Measurements from ENCODE around the gene TJP3.
A peak's percentile ranks its signal among the peaks of the same experiment; 100 is the strongest.

Gene TJP3

DNA sequence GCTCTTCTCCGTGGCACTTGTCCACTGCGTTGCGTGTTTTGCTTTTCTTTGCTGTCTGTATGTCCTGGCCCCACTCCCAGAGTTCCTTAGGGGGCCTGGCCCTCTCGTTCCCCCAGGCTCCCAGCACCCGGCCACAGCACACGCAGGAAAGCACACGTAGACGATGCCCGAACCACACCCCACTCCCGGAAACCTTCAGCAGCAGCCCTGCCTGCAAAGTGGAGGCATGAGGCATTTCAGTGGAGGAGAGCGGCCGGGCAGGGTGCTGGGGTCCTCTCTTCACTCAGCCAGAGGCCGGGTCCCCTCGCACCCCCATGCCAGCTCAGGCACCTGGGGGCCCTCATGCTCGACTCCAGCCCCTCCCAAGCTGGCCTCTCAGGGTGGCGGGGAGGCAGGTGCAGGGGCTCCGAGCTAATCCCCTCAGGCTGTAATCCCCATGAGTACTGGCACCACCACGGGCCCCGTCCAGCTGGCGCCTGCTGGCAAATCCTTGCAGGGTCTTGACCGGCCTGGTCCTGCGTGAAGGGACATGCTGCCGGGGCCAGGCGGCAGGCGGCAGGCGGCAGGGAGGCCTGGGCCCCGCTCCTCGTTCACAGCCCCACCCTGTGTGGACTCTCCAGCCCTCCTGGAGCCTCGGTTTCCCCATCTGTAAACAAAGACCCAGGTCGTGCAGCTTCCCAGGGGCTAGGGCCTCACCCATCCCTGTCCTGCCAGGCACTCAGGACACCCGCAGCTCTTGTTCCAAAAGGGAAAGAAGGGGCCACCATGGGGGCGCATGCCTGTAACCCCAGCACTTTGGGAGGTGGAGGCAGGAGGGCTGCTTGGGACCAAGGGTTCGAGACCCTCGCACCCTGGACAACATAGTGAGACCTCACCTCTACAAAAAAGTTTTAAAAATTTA, 14.9 kb upstream of the TJP3 start:
- no peak overlapping the region for H3K4me3 Mint-ChIP-seq

DNA sequence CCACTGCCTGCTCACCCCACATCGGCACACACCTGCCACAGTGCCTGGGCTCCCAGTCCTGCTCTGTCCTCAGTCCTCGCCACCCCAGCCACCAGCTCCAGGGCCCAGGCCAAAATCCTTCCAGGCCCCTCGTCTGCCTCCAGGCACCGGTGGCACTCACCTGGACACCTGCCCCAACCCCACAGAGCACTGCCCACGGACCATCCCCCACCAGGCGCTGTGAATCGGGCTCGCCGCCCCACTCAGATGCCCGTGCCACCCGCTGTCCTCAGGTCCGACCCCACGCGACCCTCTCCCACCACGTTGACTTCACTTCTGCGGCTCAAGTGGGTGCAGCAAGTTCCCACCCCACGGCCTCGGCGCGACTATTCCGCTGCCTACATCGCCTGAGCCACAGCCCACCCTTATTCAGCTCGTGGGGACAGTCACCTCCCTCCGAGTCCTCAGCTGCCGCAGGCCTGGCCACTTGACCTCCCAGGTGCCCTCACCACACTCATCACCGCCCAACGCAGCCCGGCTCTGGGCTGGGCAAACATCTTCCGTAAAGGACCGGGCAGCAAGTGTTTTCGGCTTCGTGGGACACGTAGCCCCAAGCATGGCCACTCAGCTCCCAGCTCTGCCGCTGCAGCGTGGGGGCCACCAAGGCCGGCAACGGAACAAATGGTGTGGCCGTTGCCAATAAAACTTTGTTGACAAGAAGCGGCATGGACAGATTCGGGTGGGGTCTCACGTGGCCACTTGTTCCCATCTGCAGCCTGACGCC, 13.6 kb upstream of the TJP3 start:
- Mint-ChIP-seq H3K27me3 (no peaks in the 10 kb centered on the region), H3K9me3 (ENCODE audit: low read depth) (no peaks in the 10 kb centered on the region)

More for the DNA sequence above, 14.9 kb upstream of the TJP3 start:
- H3K27me3 Mint-ChIP-seq, result no peaks in the 10 kb centered on the region
- peaks cover 31% of the 10 kb centered on the region for H3K4me1 Mint-ChIP-seq (ENCODE audit: low read depth)
- no peak overlapping the region for H3K27ac Mint-ChIP-seq
- H3K9me3 Mint-ChIP-seq (ENCODE audit: low read depth), result no peaks in the 10 kb centered on the region
- H3K36me3 Mint-ChIP-seq, result no peaks in the 10 kb centered on the region

DNA sequence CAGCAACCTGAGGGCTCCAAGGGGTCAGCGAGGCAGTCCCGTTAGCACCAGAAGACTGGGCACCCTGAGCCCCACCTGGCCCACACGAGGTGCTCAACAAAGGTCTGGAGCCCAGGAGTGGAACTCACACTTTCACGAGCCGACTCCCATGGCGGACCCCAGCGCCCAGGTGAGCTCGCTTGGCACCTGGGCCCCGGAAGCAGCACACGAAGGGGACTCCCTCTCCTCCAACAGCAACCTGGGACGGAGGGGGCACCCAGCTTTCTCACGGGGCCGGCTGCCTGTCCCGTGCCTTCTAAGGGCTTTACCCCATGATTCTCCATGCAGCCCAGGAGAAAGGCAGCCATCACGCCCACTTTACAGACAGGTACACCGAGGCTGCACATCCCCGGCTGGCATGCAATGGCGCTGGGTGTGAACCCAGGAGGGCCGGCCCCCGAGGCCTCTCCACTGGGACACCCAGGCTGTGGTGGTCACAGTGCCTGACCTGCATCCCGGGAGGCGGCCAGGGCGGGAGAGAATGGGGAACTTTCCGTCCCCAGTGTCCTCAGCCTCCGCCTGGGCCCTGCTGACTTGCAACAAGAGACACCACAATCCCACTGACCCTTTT, 13.0 kb upstream of the TJP3 start:
- Mint-ChIP-seq H3K27ac (no peak overlapping the region), H3K36me3 (no peaks in the 10 kb centered on the region), H3K4me3 (no peak overlapping the region), H3K27me3 (no peaks in the 10 kb centered on the region), H3K4me1 (ENCODE audit: low read depth) (peaks cover 28% of the 10 kb centered on the region), H3K9me3 (ENCODE audit: low read depth) (no peaks in the 10 kb centered on the region)

More for the DNA sequence above, 13.6 kb upstream of the TJP3 start:
- H3K27ac Mint-ChIP-seq, result no peak overlapping the region
- H3K36me3 Mint-ChIP-seq, result no peaks in the 10 kb centered on the region
- peaks cover 34% of the 10 kb centered on the region for H3K4me1 Mint-ChIP-seq (ENCODE audit: low read depth)
- no peak overlapping the region for H3K4me3 Mint-ChIP-seq

DNA sequence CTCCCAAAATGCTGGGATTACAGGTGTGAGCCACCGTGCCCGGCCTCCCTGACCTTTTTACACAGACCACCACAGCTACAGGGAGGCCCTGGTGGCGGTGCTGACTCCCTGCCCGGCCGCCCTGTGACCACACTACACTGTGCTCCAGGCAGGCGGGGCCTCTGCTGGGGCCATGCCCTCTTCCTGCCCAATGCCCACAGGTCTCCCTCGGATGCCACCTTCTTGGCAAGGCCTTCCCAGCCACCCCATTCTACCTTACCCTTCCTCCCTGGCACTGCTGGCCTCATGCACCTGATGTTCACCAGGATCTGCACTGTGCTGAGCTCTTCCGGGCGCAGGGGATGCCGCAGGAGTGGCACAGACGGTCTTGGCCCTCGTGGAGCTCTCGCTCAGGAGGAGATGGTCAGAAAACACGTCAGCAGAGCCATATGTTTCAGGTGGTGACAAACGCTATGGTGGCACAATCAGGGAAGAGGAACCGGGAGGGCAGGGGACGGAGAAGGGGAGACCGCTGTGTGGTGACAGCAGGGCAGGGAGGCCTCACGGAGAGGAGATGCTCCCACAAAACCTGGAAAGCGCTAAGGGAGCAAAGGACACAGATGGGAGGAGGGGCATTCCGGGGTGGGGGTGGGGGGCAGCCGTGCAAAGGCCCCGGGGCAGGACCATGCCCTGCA, 12.1 kb upstream of the TJP3 start:
- Mint-ChIP-seq H3K27me3 (no peaks in the 10 kb centered on the region), H3K9me3 (ENCODE audit: low read depth) (no peaks in the 10 kb centered on the region), H3K27ac (no peak overlapping the region), H3K4me1 (ENCODE audit: low read depth) (peaks cover 26% of the 10 kb centered on the region), H3K36me3 (no peaks in the 10 kb centered on the region), H3K4me3 (no peak overlapping the region)

DNA sequence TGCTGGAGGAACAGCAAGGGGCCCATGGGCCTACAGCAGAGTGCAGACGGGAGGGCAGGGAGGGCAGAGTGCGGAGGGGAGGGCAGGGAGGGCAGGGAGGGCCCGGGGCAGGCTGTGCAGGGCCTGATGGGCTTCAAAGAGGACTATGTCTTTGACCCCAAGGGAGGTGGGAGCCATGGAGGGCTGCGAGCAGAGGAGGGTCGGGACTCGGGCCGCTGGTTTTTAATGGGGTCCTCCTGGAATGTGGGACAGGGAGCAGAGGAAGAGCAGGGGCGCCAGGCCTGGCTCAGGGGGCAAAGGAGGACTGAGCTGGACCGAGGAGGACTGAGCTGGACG, 11.6 kb upstream of the TJP3 start:
- Mint-ChIP-seq H3K36me3 (no peaks in the 10 kb centered on the region), H3K27ac (no peak overlapping the region), H3K4me1 (ENCODE audit: low read depth) (peaks cover 21% of the 10 kb centered on the region), H3K9me3 (ENCODE audit: low read depth) (no peaks in the 10 kb centered on the region), H3K27me3 (no peaks in the 10 kb centered on the region), H3K4me3 (no peak overlapping the region)

DNA sequence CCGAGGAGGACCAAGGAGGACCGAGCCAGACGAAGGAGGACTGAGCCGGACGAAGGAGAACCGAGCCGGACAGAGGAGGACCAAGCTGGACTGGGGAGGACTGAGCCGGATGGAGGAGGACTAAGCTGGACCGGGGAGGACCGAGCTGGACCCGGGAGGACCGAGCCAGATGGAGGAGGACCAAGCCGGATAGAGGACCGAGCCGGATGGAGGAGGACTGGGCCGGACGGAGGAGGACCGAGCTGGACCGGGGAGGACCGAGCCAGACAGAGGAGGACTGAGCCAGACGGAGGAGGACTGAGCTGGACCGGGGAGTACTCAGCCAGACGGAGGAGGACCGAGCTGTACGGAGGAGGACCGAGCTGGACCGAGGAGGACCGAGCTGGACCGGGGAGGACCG, 11.1 kb upstream of the TJP3 start:
- no peaks in the 10 kb centered on the region for H3K27me3 Mint-ChIP-seq
- no peaks in the 10 kb centered on the region for H3K36me3 Mint-ChIP-seq
- no peak overlapping the region for H3K4me3 Mint-ChIP-seq
- H3K4me1 Mint-ChIP-seq (ENCODE audit: low read depth), result peaks cover 21% of the 10 kb centered on the region
- no peak overlapping the region for H3K27ac Mint-ChIP-seq
- H3K9me3 Mint-ChIP-seq (ENCODE audit: low read depth), result no peaks in the 10 kb centered on the region

DNA sequence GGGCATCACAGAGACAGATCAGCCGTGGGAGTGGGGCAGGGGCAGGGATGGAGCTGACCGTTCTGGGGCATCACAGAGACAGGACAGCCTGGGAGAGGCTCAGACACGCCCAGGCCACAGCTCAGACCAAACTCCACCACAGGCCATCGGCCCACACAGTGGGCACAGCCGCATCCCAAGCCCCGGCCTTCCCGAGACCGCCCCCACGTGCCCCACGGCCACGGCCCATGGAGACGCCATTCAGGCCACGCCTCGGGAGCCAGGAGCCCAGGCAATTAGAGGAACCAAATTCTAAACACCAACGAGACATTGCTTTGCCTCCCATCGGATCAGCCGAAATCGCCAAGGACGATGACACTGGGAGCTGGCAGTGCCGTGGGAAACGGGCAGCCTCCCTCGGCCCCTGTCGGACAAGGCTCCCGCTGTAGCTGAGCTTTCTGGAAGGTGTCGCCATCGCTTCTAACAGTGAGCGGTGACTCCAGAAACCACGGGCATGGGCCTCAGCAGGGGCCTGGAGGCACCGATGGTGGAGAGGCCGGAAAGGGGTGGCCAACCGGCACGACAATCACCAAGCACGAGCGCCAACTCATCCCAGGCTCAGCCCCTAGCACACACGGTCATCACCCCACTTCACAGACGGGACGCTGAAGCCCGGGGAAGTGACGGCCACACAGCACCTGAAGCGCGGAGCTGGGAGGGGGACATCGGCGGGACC, 10.4 kb upstream of the TJP3 start:
- Mint-ChIP-seq H3K27me3 (no peaks in the 10 kb centered on the region), H3K9me3 (ENCODE audit: low read depth) (no peaks in the 10 kb centered on the region), H3K4me3 (peak overlapping the region; percentile 65), H3K36me3 (no peaks in the 10 kb centered on the region), H3K4me1 (ENCODE audit: low read depth) (peaks cover 20% of the 10 kb centered on the region), H3K27ac (peak overlapping the region; percentile 46)

DNA sequence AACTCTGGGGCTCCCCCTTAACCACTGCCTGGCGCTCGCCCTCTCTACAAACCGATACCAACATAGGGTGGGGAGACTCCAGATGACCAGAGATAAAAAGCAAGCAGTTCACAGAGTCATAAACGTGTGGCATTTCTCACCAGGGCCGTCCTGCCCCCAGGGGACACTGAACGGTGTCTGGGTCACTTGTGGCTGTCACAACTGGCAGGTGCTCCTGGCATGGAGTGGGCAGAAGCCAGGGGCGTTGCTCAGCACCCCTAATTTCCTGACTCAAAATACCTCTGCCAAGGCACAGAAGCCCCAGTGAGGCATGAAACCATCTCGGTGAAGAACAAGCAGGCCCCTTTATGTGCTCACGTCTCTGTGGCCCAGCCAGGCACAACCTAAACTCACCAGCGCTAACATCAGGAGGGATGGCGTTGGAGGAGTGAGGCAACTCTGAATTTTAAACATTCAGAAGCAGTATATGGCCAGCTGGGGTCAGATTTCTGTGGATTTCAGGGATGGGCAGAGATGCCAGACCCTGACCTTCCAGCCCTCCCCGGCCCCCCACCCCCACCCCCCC, 9.7 kb upstream of the TJP3 start:
- no peaks in the 10 kb centered on the region for H3K9me3 Mint-ChIP-seq (ENCODE audit: low read depth)
- H3K27me3 Mint-ChIP-seq, result no peaks in the 10 kb centered on the region
- H3K36me3 Mint-ChIP-seq, result no peaks in the 10 kb centered on the region
- H3K4me1 Mint-ChIP-seq (ENCODE audit: low read depth), result peaks cover 19% of the 10 kb centered on the region
- peak overlapping the region; percentile 46 for H3K27ac Mint-ChIP-seq
- peak overlapping the region; percentile 65 for H3K4me3 Mint-ChIP-seq

DNA sequence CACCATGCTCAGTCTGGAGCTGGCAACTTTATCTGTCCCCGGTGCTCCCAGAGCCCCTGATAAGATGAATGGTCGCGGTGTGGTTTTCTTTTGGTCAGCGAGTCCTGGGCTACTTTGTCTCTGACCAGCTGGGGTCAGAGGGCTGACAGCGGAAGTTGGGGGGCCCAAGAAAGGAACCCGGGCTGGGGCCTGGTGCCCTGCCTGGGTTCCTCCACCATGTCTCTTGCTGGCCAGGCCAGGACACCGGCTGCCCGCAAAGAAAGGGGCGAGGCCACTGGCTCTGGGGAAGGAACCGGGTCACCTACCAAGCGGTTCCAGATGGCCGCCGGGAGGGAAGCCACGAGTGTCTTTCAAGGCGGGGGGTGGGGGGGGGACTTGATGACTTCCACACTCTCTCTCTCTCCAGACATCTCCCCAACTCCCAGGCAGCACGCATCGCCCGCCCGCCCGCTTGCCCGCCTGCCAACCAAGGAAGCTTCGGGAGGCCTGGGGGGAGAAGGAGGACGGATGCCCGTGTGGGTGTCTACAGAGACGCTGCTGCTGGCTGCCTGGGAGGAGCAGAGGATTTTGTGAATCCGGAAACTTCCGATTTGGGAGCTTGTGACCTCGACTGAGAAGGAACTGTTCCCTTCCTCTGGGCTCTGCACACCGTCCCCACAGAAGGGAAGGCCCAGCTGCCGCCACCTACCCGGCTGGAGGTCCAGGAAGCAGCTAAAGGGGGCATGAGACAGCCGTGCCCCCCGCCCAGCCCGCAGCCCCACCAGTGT, 9.0 kb upstream of the TJP3 start:
- H3K36me3 Mint-ChIP-seq, result no peaks in the 10 kb centered on the region
- peak overlapping the region; percentile 28 for H3K27ac Mint-ChIP-seq
- no peaks in the 10 kb centered on the region for H3K27me3 Mint-ChIP-seq
- H3K9me3 Mint-ChIP-seq (ENCODE audit: low read depth), result no peaks in the 10 kb centered on the region
- peaks cover 19% of the 10 kb centered on the region for H3K4me1 Mint-ChIP-seq (ENCODE audit: low read depth)
- peak overlapping the region; percentile 88 for H3K4me3 Mint-ChIP-seq

DNA sequence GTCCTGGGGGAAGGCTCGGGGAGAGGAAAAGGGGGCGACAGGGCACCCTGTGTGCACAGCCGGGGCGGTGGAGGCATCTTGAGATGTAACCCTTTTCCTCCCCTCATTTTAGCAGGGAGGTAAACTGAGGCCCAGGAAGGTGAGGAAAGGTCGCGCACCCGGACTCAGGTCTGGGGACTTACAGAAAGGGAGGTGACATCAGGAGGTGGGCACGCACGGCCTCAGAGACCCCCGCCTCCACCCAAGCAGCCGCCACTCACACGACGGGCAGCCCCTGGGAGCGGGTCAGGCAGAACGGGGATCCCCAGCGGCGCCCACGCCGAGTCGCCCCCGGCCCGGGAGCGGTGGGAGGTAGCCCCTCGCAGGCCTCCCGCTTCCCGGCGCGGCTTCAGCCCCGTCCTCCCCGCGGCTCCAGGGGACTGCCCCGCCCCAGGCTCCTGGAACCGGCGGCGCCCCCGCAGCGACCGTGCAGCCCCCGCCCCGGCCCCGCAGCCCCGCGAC, 8.4 kb upstream of the TJP3 start:
- H3K36me3 Mint-ChIP-seq, result no peaks in the 10 kb centered on the region
- H3K4me1 Mint-ChIP-seq (ENCODE audit: low read depth), result peaks cover 19% of the 10 kb centered on the region
- no peaks in the 10 kb centered on the region for H3K27me3 Mint-ChIP-seq
- peak overlapping the region; percentile 28 for H3K27ac Mint-ChIP-seq
- peak overlapping the region; percentile 88 for H3K4me3 Mint-ChIP-seq
- no peaks in the 10 kb centered on the region for H3K9me3 Mint-ChIP-seq (ENCODE audit: low read depth)

DNA sequence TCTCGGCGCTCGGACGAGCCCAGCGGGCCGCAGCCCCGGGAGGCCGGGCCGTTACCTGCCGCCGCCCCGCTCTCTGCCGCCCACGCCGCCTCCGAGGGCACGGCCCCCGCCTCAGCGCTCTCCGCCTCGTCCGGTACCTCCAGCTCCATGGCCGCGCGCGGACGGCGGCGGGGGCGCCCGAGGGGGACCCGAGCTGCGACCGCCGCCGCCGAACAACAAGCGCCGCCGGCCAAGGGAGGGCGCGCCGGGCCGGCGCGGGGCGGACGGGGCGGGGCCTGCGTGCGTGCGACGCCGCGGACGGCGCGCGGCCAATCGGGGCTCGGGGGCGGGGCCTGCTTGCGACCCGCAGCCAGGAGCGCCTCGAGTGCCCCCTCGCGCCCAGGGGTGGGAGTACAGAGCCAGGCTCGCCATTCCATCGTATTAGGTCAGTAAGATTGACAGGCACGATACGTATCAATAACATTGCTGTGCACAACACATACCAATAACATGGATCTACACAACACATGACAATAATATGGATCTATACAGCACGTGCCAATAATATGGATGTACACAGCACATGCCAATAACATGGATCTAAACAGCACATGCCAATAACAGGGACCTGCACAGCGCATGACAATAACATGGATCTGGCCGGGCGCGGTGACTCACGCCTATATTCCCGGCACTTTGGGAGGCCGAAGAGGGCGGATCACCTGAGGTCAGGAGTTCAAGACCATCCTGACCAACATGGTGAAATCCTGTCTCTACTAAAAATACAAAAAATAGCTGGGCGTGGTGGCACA, 7.7 kb upstream of the TJP3 start, which contains the start of gene PIP5K1C:
Gene PIP5K1C, minus strand, starts transcription at position 227 of the 791 bp plus-strand sequence. Its CDS starts 78 bp downstream, at position 149.
- H3K4me3 Mint-ChIP-seq, result peak within 1 kb of the TSS; percentile 88
- no peaks in the 10 kb centered on the region for H3K9me3 Mint-ChIP-seq (ENCODE audit: low read depth)
- H3K27ac Mint-ChIP-seq, result peak within 1 kb of the TSS; percentile 28
- no peaks in the 10 kb centered on the region for H3K27me3 Mint-ChIP-seq
- H3K4me1 Mint-ChIP-seq (ENCODE audit: low read depth), result peaks cover 19% of the 10 kb centered on the region
- no peaks in the 10 kb centered on the region for H3K36me3 Mint-ChIP-seq

DNA sequence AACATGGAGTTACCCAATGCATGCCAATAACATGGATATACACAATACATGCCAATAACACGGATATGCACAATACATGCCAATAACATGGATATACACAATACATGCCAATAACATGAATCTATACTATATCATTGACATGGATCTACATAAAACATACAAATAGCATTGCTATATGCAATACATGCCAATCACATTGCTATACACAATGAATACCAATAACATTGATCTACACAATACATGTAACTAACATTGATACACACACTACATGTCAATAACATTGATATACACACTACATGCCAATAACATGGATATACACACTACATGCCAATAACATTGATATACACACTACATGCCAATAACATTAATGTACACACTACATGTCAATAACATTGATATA, 7.0 kb upstream of the TJP3 start:
- peaks cover 19% of the 10 kb centered on the region for H3K4me1 Mint-ChIP-seq (ENCODE audit: low read depth)
- no peaks in the 10 kb centered on the region for H3K27me3 Mint-ChIP-seq
- H3K4me3 Mint-ChIP-seq, result peak overlapping the region; percentile 81
- H3K27ac Mint-ChIP-seq, result no peak overlapping the region
- H3K9me3 Mint-ChIP-seq (ENCODE audit: low read depth), result no peaks in the 10 kb centered on the region
- no peaks in the 10 kb centered on the region for H3K36me3 Mint-ChIP-seq

DNA sequence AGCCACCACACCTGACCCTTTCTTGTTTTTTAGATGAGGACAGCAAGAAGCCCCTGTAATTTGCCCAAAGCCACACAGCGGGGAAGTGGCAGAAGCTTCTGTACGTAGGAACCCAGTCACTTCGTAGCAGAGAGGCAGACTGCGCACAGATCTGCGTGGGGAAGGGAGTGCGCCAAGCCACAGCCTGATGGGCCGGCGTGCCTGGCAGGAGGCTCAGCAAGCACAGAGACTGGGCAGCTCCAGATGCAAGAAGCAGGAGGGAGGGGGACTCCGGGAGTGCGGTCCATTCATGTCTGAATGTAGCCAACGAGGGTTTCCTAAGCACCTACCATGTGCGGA, 347 bp upstream of the TJP3 start:
- no peaks in the 10 kb centered on the region for H3K27me3 Mint-ChIP-seq
- no peak overlapping the region for H3K4me3 Mint-ChIP-seq
- H3K27ac Mint-ChIP-seq, result no peak overlapping the region
- H3K4me1 Mint-ChIP-seq (ENCODE audit: low read depth), result no peaks in the 10 kb centered on the region
- no peaks in the 10 kb centered on the region for H3K9me3 Mint-ChIP-seq (ENCODE audit: low read depth)
- no peaks in the 10 kb centered on the region for H3K36me3 Mint-ChIP-seq

Data from activated naive CD8-positive, alpha-beta T cell (primary cell).